ENCODE measurements around the gene XRCC5.

GRCh38 chr2:216073773-216074172 is 35.4 kb upstream of the XRCC5 start:
- no peak for TF ChIP-seq CTCF (IDR thresholded peaks at IDR 0.05)
- no peak for TF ChIP-seq POLR2A (IDR thresholded peaks at IDR 0.05)
